GM18951 (cell line): ENCODE results near the gene RBMS3.

Experiments used
- POLR2A ChIP-seq: IDR thresholded peaks from 4 replicates; pipeline ENCODE4 v1.6.1; 2011; ENCODE audit warnings: mild to moderate bottlenecking; ENCODE audit not compliant: insufficient read length, insufficient read depth; ENCODE audit errors: extremely low read depth
- in situ Hi-C: fragments of 300-500 bp; cut with MboI; formaldehyde crosslinking; loops from one replicate; pipeline ENCODE4 v1.12.0; 2022; ENCODE audit warnings: low sequenced_read_pairs, mixed read lengths, inconsistent platforms; ENCODE audit not compliant: unreplicated experiment

The RBMS3 gene

DNA sequence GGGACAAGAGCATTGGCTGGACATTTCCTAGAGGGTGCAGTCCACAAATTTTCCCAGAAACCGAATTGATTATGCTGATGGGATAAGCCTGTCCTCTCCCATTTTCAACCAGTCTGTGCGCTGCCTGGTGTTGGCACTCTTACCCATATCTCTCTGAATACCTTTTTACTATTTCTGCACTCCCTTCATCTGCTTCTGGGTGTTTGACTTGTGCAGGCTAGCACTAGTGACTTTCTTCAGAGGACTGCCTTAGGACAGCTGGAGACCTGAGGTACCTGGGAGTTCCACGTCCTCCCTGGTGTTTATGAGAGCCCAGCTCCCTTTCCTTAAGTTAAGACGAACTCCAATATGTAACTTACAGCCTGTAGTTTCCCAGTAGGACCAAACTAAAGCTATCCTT, 50.2 kb downstream of the RBMS3 start:
- in situ Hi-C loops, result no loop called here
- TF ChIP-seq POLR2A, result no peak

DNA sequence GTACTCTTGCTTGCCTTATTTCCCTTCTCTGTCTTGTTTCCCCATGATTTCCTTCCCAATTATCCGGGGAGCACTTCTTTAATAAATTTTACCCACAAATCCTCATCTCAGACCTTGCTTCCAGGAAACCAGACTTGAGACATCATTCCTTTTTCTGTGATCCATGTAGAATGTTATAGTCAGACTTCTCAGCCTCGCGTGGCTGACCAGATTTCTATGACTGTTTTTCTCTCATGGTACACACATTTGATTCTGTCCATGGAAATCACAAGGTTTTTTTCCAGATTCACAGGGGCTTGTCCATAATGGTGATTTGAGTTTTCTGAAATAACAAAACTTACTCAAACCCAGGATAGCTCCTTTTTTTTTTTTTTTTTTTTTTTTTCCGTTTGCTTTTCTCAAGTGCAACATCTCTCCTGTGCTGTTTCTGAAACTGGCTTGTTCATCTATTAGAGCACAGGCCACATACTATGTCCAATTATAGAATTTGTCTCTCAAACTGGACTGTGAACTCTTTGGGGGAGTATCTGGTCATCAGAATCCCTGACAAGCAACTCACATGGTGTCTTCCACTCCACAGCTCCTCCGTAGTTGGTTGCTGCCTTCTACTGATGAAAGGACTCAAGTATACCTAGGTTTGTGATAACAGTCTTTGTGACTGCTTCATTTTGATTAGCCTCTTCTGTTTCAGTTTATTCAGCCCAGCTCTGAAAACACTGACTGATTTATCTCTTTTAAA, 50.8 kb downstream of the RBMS3 start:
- in situ Hi-C loops, result no loop called here
- no peak for TF ChIP-seq POLR2A

DNA sequence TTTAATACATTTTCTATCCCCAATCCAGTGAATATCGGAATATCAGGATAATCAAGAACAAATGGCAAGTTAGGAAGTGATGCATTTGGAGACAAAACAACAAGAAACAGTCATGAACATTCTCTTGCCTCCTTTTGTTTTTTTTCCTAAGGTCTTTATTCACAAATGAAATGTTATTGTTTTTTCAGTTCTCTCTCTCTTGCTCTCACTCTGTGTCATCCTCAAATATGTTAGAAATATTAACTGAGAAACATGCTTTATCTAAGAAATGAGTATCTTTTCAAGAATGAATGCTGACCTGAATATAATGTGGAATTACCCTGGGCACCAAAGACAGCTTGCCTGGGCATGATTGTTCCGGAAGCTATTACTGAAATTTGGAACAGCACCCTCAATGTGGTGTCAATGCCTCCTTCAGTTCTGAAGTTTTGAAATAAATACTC, 51.3 kb downstream of the RBMS3 start:
- in situ Hi-C loops, result no loop called here

DNA sequence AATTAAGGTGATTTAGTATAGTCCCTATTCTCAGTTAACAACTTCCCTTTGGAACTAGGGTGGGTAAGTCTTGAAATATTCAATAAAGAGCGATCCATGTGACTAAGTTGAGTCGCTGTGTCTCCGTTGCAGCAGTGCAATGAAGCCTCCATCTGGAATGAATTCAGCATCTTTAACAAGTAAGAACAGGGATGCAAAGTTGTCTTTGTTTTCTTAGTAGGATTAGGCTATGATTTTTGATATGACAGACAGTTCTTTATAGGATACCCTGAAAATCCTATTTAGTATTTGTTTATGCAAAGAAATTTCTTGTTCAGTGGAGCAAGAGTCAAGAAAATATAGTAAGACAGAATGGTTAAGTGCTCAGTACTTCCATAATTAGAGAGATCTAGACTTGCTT, 52.7 kb downstream of the RBMS3 start:
- in situ Hi-C loops, result no loop called here
- no peak for TF ChIP-seq POLR2A

More for the DNA sequence above, 51.3 kb downstream of the RBMS3 start:
- no peak for TF ChIP-seq POLR2A

DNA sequence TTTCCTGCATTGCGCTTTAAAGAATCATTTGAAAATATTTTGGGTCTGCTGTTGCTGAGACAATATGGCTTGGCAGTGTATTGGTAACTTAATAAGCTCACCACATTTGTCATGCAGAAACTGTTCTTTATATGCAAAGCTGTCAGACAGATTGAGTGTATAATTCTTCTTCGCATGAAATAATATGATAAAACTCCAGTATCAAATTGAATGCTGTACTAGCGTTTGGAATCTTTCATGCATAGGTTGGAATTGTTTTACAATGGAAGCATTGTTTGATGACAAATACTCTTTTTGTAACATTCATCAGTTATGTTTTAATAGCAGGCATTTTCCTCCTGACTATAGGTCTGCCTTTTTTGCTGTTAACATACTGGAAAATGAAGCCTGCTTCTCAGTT, 53.8 kb downstream of the RBMS3 start:
- TF ChIP-seq POLR2A, result no peak

DNA sequence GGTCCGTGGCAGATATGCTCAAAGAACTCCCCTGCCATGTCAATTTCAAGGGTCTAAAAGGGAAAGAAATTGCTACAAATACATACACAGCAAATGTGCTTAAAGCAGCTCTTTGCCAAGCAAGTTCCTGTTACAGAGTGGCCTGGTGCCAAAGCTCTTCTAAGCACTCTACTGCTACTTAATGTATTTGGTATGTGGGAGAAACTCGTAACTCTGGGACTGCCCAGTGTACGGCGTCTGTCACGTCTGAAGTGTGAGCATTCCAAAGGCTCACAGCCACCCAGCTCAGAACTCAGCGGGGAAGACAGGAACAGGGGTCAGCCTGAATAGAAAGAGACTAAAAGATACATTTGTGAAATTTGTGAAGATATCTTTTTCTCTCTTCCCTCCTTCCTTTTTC, 54.6 kb downstream of the RBMS3 start:
- in situ Hi-C loops, result no loop called here
- TF ChIP-seq POLR2A, result no peak

More for the DNA sequence above, 53.8 kb downstream of the RBMS3 start:
- in situ Hi-C loops, result no loop called here

DNA sequence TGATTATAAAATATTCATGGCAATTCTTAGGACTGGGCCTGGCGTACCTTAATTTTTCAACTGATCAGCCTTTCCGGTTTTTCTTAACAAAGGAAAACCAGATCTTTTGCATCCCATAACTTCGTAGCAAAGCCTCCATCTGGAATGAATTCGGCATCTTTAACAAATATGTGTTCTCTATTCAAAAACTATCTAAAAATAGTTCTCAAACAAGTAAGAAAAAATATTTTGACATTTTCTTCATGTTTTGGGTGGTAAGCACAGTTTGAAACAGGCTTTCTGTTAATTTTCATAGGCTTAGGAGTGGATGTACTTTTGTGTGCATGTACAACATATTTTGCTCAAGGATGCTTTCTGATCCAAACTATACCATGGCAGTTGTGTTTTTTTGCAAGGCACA, 55.1 kb downstream of the RBMS3 start:
- TF ChIP-seq POLR2A, result no peak
- in situ Hi-C loops, result no loop called here

DNA sequence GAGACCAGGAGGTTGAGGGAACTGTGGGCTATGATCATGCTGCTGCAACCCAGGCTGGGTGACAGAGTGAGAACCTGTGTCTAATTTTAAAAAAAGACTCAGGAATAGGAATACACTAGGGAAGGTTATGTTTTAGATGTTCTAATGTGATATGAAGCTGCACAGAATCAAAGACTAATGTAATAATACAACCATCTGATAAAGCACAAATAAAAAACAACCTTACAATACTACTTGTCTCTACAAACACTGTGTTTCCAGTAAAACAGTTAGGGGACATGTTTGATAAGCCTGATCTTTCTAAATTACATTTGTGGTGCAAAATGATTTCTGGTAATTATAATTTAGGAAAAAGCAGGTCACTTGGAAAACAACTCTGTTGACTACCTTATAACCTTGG, 56.7 kb downstream of the RBMS3 start:
- no peak for TF ChIP-seq POLR2A
- in situ Hi-C loops, result no loop called here

DNA sequence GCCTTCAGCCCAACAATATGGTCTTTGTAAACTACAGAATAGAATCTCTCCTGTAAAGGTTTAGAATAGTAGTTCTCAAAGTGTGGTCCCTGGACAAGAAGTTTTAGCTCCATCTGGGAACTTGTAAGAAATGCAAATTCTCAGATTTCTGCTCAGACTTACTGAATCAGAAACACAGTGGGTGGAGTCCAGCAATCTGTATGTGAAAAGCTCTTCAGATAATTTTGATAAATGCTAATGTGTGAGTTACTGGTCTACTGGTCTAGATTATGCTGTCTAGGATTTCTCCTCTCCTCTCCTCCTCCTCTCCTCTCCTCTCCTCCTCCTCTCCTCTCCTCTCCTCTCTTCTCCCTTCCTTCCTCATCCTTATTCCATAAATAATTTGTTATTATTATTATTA, 57.5 kb downstream of the RBMS3 start:
- in situ Hi-C loops, result no loop called here
- TF ChIP-seq POLR2A, result no peak

DNA sequence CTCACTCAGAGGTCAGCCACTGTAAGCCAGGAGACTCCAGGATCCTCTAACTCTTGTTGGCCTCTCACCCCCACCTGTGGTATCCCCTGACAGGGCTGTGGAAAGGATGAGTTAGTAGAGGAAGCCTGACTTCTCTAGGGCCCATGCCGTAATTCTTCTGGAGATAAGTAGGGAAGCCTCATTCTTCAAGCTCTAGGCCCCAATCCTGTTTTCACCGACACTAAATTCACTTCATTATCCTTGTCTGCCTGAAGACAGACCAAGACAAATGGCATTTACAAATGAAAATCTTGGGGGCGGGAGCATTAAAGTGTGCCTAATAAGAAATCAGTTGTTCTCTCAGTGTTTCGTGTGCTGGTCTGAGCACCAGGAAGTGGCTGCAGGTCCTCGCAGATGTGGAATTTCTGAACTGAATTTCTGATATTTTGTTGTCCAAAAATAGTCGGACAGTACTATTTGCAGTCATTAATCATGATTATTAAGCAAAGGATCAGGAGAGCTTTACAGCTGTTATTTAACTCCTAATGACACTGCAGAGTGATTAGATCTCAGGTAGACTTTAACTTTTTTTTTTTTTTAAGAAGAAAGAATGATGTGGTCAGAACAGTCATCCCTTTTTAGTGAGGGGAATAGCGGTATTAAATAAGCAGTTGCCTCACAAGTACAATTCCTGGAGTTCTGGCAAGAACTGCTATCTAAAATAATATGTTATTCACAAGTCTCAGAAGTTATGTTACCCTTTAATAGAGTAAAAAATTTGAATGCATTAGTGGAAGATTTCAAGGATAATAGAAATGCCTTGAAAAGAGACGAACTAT, 58.4 kb downstream of the RBMS3 start:
- in situ Hi-C loops, result no loop called here
- no peak for TF ChIP-seq POLR2A

DNA sequence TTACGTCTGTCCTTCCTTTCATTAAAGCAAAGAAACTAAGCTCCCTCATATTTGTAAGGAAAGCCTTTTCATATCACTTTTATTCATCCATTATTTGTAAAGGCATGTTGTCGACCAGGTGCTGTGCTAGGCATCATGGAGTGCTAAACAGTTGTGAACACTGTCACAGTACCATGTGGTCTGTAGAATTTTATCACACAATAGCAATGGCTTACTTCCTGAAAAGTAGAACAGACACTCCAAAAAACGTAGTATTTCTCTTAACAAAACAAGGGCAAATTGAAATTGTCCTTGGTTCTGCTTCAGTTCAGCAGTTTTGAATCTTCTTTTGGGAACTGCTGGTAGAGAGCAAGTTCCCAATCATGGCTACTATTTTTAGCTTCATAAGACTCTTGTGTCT, 63.3 kb downstream of the RBMS3 start:
- in situ Hi-C loops, result no loop called here
- no peak for TF ChIP-seq POLR2A

DNA sequence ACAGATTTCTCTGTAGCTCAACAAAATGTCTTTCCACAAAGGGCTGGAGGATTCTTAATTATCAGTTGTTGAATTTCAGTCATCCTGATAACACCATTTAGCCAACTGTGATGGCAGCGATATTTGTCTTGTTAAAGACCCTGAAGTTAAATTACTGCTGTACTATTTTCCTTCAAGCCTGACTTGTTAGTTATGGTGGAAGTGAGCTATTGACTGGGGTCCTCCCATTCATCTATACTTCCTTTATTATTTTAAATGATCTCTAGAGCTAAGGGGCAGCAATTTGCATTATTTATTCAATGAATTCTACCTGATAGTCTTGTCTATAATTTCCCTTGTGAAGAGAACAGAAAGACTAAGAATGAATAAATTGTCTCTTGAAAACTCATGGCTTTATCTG, 64.1 kb downstream of the RBMS3 start:
- in situ Hi-C loops, result no loop called here
- TF ChIP-seq POLR2A, result no peak

DNA sequence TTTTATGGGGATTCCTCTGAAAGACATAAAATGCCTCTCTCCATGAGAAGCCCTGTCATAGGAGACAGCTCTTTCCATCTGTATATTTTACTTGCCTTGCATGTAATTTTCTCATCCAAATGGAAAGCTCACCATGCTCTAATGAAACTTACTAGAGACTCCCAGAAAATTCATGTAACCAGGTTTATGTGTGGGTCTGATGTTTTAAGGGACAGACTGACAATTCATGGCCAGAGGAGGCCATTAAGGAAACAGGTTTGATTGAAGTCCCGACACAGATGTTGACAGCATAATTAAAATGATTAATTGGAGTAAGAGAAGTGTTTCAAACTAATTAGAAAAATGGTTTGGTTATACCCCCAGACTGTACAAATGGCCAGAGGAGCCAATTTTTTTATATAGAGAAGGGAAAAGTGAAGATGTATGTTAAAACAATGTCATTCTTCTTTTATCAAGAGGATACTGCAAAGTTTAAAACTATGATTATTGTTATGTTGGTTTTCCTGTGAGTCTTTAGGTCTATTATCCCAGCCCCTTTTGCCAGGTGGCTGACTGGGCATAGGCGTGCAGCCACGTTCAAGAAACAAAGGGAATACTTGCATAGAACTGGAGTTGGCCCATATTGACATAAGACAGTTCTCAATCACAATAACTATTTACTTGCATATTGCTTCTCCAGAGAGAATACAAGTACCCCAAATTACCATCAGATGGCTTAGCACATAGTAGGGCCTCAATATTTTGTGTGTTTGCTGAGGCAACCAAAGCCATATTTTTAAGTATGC, 64.8 kb downstream of the RBMS3 start:
- no peak for TF ChIP-seq POLR2A
- in situ Hi-C loops, result no loop called here
